HG03354 (cell line): ENCODE results near the gene VWA8.
A peak's percentile ranks its signal among the peaks of the same experiment; 100 is the strongest.
"Not testable (repeated sequence)": the region's sequence is repeated elsewhere in the genome, so short reads cannot be mapped to it uniquely, and the experiment has no call there.

Experiments
- ATAC-seq: cut with Tn5 transposase; IDR thresholded peaks from one replicate; pipeline ENCODE4 v1.9.1; 2021; ENCODE audit warnings: mild to moderate bottlenecking; ENCODE audit not compliant: unreplicated experiment, poor library complexity, severe bottlenecking

VWA8 gene

DNA sequence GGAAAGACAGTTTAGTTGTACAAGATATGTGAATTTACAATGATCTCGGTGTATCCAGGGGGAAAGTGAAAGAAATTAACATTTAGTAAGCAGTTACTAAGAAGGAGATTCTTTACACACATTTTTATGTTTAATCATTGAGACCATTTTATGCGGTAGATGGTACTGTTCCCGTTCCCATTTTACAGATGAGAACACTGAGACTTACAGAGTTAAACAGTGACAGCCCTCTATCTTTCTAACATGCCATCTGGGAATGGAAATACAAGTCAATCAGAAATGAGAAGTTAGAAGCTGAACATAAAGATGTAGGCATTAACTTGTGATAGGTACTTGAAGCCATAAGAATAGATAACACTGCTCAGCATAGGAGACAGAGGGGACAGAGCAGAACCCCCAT lies 144.9 kb downstream of the VWA8 start:
- ATAC-seq = no peak

DNA sequence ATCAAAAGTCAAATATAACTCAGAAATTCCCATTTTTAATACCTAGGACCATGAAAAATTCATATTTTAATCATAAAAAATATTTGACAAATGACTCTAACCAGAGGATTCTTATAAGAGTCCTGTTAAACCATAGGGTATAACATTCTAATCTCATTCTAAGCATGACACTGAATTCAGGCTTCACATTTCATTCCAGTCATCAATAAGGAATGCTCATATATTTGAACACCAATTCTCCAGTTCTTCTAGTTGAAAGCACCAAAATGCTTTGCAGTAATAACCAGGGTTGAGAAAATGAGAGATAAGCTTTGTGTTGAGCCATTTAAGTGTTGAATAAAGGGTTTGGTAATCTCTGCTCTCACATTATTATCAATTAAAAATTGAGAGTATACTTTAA lies 147.5 kb downstream of the VWA8 start:
- no peak for ATAC-seq

DNA sequence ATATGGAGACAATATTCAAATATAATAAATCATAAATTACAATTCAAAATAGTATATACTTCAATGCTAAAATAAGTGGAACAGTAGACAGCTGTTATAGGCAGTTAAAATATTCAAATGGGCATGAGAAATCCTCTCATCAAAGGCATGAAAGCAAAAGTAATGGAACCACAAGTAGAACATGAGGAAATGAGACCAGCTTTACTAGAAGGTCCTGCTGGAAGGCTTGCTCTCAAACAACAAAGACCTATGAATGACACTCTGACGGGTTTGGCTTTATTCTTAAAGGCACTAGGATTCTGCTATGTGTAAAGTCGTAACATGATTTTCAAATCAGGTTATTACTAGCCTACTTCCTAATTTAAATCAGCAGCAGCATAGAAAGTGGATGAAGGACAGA lies 148.1 kb downstream of the VWA8 start:
- peak; percentile 89 for ATAC-seq

DNA sequence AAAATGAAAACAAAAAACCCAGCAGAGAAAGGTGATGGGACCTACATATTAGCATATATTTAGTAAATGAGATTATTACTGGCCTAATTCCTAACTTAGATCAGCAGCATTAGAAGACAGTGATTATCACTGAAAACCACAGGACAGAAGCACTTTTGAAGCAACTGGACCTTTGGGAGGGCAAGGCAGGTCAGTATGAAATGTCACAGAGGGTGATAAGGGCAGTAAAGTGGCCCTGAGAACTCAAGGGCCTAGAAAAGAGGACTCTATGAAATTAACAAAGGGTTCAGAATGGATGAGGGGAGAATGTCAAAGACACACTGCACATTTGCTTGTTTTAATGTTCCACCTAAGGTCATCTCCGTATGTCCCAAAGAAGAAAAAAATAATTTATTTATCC lies 148.7 kb downstream of the VWA8 start:
- ATAC-seq = no peak

DNA sequence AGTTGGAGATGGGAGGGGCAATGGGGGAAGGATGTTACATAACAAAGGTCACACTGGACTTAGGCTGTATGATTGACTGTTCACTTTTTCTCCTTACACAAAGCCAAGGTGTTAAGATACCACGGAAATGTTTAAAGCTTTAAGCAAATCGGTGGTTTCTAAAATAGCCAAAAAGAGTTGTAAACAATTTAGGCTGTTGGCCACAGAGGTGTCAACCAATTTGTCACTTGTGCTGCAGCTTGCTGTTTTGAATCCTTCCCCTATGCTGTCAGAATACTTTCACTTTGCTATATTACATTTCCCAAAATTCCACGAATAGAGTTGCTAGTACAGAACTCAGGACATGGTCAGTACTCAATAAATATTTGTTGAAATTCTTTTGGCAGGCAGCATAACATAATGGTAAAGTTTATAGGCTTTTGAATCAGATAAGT lies 149.3 kb downstream of the VWA8 start:
- peak; percentile 64 for ATAC-seq

DNA sequence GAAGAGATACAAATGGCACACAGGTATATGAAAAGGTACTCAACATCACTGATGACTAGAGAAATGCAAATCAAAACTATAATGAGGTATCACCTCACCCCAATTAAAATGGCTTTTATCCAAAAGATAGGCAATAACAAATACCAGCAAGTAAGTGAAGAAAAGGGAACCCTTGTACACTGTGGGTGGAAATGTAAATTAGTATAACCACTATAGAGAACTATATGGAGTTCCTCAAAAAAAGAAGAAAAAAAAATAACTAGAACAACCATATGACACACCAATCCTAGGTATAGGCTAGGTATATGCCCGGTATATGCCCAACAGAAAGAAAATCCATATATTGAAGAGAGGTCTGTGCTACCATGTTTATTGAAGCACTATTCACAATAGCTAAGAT lies 150.9 kb downstream of the VWA8 start:
- ATAC-seq = no peak

DNA sequence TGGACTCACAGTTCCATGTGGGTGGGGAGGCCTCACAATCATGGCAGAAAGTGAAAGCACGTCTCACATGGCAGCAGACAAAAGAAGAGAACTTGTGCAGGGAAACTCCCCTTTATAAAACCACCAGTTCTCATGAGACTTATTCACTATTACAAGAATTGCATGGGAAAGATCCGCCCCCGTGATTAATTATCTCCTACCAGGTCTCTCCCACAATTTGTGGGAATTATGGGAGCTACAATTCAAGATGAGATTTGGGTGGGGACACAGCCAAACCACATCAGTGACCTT lies 157.5 kb downstream of the VWA8 start:
- not testable (repeated sequence) for ATAC-seq

DNA sequence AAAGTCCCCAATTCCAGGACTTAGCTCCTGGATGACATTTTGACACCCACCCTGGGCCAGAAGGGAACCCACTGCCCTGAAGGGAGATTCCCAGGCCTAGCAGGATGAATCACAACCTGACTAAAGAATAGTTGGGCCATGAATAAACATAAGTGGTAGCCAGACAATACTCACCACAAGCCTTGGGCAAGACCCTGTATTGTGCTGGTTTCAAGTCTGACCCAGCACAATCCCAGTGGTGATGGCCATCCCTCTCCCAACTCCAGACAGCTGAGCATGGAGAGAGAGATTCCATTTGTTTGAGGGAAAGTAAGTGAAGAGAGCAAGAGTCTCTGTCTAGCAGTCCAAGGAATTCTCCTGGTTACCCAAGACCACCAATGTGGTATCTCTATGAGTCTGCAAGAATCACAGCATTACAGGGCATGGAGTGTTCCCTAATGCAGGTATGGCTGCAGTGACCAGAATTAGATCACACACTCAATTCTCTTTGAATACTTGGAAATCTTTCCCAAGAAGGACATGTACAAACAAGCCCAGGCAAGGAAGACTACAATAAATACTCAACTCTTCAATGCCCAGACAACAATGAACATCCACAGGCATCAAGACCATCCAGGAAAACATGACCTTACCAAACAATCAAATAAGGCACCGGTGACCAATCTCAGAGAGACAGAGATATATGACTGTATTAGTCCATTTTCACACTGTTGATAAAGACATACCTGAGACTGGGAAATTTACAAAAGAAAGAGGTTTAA lies 158.0 kb downstream of the VWA8 start:
- no peak for ATAC-seq

DNA sequence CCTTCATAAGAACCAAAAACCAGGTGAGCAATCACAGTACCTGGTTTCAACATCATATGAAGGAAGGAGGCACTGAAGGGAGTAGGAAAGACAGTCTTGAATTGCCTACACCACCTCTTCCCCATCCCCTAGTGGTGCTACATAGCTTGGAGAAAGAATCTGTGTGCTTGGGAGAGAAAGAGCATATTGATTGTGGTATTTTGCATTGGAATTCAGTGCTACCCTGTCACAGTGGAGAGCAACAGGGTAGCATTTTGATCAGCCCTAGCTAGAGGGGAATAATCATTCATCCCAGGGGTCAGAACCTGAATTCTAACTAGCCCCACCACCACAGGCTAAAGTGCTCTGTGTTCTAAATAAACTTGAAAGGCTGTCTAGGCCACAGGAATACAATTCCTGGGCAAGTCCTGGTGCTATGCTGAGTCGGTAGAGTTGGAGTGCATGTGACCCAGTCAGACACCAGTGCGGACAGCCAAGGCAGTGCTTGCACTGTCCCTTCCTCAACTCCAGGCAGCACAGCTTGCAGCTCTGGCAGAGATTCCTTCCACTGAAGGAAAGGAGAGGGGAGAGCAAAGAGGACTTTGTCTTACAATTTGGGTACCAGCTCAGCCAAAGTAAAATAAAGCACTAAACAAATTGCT lies 158.7 kb downstream of the VWA8 start:
- ATAC-seq = no peak

DNA sequence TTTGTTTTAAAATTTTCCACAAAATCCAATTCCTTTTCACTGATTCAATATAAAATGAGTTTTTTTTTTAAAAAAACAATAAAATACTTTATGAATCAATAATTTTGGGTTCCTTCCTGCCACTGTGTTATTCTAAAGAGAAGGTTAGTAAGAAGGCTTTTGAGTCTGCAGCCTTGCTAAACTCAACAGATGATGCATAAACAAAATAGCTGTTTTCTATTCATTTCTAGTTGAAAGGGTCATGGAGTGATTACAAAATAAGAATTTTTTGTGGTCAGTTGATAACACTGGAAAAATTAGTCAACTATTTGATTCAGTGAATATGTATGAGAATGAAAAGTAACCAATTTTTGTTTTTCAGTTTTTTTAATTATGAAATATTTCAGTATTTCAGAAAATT lies 169.9 kb downstream of the VWA8 start:
- ATAC-seq = no peak

DNA sequence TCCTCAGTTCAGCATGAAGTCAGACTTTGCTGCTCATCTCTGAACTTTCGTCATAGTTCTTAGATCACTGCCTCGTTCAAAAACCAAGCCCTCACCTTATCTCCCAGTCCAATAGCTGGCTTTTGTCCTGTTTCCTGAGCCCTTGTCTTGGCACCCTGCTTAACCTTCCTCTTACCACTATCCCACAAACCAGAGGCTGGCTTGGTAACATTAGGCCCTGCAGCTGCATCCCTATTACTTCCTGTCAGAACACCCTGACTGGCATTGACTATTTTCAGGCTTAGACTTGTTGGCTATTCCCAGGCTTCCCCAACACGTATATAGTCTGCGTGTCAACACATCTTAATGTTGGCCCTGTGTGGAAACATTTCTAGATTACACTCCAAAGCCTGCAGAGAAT lies 172.4 kb downstream of the VWA8 start:
- no peak for ATAC-seq

DNA sequence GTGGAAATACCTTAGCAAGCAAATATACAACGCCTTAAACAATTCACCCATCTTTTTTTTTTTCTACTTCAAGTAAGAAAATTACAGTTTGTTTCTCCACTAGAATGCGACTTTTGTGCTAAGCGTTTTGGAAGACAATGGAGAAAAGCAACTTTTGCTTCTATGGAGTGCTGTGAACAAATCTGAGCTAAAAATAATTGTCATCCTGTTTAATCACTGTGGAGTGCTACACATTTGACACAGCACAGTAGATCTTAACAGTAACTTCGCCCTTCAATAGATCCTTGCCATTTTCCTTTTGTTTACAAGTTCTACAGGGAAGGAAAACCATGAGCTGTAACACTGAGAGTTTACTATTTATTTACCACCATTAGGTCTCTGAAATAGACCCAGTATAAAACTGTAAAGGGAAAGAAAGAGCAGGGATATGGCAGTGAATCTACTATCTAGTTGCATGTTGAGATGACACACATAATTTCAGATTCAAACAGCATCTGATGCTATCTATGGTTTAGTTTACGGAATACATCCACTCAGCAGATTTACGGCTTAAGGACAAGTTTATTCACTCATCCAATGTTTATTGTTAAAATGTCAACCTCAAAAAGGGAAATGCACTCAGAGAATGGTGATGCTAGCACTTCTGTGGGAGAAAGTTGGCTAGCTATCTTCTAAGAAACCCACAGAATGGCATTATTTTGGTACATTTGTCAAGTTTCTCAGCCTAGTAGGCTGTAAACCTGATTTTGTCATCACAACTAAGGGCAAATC lies 175.3 kb downstream of the VWA8 start:
- ATAC-seq = no peak

DNA sequence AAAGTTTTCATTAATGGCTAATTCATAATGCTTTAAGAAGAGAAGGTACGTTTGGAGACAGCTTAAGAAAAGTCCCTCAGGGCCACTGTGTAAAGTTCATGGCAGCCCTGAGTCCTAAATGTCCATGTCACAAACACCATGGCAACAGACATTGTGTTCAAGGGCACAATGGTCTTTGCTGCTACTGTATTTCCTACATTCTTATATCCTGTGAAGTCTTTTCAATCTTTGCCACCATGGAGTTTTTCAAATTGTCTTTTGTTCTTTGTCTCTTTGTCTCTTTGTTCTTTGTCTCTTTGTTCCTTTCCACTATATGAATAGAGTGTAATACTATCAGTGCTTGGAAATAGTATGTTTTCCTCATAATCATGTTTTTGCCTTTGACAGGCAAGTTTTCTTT lies 178.8 kb downstream of the VWA8 start:
- no peak for ATAC-seq

DNA sequence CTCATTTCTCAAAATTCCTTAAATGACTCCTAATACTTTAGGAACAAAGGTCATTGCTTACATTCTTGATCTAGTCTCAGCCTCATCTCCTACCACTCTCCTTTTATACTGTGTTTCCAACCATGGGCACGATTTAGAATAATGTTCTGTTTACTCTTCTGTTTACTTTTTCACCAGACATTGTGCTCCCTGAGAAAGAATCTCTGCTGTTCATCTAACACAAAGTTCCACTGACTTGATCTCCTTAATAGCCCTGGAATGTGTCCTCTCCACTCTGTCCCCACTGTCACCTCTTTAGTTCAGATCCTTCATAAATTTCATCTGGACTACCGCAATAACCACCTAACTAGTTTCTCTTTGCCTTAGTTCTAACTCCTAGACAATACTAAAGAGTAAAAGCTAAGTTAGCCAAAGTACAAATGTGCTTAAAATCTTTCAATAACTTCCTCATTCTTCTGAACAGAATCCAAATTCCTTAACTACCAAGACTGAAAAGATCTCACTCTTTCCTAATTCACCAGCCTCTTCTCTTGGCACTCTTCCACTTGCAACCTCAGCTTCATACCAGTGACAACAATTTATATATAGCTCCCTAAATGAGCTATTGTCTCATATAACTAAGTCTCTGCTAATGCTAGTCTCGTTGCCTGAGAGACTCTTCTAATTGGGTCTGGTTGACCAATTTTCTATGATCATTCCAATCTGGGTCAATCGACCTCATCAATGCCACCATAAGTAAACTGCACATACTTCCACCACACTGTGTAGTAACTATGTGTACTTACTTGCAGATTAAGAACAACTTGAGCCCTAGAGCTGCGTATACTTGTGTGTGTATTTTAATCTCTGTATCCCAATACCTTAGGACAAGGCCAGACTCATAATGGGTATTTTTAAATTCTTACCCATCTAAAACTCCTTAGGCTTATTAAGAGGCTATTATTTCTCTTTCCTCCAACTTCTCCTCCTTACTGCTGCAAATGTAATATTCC lies 179.9 kb downstream of the VWA8 start:
- ATAC-seq = no peak

DNA sequence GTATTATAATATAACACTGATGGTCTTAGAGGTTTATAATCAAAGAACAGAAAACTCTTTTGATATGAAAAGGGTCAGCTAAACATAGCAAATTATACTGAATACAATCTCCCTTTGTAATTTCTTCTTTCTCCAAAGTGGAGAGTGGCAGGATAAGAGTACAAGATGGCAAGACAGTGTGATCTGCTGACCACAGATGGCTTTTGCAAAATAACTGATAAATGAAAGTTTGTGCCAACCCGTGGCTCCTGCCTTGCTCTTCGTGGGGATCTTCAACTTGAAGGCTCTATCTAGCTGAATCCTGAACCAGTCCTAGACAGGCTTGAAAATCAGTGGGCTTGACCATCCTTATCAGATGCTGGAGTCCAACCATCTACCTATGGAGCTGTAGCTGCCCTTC lies 185.7 kb downstream of the VWA8 start:
- ATAC-seq = no peak

DNA sequence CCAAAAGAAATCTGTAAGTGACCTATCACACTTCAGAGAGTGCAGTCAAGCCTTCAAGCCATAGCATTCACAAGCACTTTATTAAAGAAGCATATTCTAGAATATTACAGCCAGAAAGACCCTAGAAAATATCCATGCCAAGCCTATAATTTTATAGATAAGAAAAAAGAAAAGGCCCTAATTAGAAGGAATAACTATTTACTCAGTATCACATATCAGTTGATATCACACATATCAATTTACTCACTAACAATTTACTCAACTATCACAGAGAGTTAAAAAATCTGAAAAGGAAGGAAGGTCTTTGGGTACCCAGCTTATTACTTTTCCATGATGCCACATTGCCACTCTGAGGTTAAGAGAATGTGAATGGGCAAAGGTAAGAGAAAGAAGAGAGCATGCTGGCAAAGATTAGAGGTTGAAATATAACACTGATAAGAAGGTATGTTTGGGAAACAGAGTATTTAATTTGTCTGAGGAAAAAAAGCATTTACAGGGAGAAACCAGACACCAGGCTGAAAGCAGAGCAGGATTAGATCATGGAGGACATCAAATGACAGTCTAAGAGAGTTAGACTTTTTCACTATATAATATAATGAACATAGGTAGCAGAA lies 186.2 kb downstream of the VWA8 start:
- ATAC-seq = no peak

DNA sequence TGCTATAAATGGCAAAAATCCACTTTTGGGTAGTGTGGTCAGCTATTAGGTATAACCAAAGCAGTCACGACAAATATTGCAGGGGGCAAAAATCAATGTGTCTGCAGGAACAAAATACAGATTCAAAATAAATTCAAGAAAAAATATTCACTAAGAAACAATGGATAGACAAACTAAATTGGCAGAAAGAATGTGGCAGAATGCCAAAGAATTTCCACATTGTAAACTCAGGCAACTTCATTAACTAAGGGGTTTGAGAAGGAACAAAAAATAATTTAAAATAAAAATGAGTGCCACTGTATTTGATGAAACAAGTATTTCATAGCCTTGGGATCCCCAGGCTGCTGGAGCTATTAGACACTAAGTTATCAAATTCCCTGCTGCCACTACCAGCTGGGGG lies 193.1 kb downstream of the VWA8 start:
- ATAC-seq = no peak

DNA sequence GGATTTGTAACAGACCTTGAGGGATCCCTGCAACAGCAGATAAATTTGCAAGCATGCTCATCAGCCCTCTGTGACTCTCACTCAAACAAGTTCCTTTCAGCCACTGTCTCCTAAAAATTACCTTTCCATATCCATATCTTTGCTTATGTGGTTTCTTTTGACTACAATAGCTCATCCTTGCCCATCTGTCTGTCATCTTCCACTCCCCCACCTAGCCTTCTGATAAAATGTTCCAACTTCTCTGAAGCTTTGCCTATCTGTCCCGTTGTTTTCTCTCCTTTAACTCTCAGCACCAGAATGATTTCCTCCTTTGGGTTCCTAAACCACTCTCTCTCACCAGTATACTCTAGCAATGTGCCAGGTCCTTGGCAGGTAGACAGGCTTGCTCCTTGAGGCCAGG lies 194.5 kb downstream of the VWA8 start:
- ATAC-seq = no peak

DNA sequence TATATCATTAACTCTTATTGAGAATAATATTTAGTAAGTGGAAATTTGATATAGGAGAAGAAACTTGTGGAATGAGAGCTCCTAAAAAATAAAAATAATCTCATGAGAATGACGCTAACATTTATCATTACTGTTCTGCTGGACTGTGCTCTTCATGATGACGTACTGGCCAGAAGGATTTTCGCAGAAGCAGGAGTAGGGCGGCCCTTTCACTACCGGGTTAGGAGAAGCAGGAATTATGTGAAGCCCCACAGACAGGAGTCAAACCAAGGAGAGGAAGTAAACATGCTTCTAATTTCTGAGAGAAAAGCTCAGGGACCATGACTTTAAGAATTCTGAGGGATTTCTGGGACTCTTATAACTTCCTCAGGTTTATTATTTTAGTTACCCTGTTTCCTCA lies 195.1 kb downstream of the VWA8 start:
- no peak for ATAC-seq

DNA sequence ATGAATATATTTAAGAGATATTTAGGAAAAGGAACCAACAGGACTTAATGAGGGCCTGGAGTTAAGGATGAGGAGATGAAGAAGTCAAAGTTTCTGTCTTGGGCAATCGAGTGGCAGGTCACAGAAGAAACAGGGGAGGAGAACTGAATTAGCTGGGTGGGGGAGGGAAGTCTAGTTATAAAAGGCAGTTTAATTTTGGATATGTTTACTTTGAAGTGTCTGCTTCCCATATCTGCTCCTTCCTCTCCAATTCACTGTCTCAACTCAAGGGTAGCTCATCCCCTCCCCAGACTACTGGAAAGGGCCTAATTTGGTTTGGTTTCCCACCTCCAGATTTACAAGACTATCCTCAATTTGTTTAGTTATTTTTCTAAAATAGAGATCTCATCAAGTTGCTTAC lies 195.9 kb downstream of the VWA8 start:
- no peak for ATAC-seq
